Measurements from ENCODE around the gene CEACAM6. TPM values are rescaled to one million over a fixed set of nuclear protein-coding genes. Genes with fewer than 3 reads are reported as not detected.

Gene CEACAM6
- total and polyA plus RNA-seq, 2 experiments from 2014 or later, result not detected

- TF ChIP-seq, protein P1, sequence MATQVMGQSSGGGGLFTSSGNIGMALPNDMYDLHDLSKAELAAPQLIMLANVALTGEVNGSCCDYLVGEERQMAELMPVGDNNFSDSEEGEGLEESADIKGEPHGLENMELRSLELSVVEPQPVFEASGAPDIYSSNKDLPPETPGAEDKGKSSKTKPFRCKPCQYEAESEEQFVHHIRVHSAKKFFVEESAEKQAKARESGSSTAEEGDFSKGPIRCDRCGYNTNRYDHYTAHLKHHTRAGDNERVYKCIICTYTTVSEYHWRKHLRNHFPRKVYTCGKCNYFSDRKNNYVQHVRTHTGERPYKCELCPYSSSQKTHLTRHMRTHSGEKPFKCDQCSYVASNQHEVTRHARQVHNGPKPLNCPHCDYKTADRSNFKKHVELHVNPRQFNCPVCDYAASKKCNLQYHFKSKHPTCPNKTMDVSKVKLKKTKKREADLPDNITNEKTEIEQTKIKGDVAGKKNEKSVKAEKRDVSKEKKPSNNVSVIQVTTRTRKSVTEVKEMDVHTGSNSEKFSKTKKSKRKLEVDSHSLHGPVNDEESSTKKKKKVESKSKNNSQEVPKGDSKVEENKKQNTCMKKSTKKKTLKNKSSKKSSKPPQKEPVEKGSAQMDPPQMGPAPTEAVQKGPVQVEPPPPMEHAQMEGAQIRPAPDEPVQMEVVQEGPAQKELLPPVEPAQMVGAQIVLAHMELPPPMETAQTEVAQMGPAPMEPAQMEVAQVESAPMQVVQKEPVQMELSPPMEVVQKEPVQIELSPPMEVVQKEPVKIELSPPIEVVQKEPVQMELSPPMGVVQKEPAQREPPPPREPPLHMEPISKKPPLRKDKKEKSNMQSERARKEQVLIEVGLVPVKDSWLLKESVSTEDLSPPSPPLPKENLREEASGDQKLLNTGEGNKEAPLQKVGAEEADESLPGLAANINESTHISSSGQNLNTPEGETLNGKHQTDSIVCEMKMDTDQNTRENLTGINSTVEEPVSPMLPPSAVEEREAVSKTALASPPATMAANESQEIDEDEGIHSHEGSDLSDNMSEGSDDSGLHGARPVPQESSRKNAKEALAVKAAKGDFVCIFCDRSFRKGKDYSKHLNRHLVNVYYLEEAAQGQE (IDR thresholded peaks at IDR 0.05; ENCODE audit: unreplicated experiment), result no peak
- TF ChIP-seq EZH2 (IDR thresholded peaks at IDR 0.05; ENCODE audit: low read depth, unreplicated experiment) (no peak), POLR2AphosphoS5 (IDR thresholded peaks at IDR 0.05; ENCODE audit: low read depth) (no peak)
Observed at GRCh38 chr19:41796901-41797300, 41.6 kb downstream of the CEACAM6 start (continued).

DNA sequence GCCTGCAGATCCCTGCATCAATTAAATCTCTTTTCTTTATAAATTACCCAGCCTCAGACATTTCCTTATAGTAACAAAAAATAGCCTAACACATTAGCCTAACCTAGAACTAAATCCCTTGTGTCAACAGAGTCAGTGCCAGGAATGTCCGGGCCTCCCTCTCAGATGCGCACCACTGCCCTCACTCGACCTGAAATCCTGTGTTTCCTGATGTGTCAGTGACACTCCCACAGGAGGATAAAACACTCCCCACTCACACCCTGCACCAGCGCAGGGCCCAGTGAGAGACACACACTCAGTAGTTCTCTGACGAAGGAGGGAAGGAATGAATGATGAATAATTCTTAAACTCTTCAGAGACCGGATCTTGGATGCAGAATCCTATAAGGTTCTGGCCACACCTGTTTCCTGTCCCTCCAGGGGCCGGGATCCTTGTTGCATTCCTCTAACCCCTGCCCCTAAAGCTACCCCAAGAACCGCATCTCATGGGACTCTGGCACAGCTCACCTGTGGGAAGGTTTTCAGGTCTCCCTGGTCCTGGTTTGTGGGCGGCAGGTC lies 44.2 kb downstream of the CEACAM6 start:
- H3K9me3 Mint-ChIP-seq, result peaks cover 10% of the 10 kb centered on the region
- DNase-seq (ENCODE audit: low spot score), result no peak
- peaks cover 9% of the 10 kb centered on the region for H3K27me3 Mint-ChIP-seq (ENCODE audit: insufficient read depth, low read depth, poor library complexity)

More for the DNA sequence above, 44.2 kb downstream of the CEACAM6 start:
- Histone ChIP-seq H3K4me1 (ENCODE audit: insufficient read depth) (no peaks in the 10 kb centered on the region), H3K27ac (ENCODE audit: low read depth) (no peak overlapping the region), H3F3A (replicated peaks; ENCODE audit: low read depth) (no peaks in the 10 kb centered on the region), H3K27me3 (ENCODE audit: insufficient read depth) (no peaks in the 10 kb centered on the region), H3K36me3 (ENCODE audit: insufficient read depth) (no peaks in the 10 kb centered on the region), H3K4me2 (no peak overlapping the region), H3K4me3 (no peak overlapping the region), H3K9me2 (ENCODE audit: insufficient read depth) (no peaks in the 10 kb centered on the region), H3K79me2 (replicated peaks; ENCODE audit: insufficient read depth) (no peaks in the 10 kb centered on the region), H4K20me1 (replicated peaks; ENCODE audit: insufficient read depth) (no peaks in the 10 kb centered on the region), H2AFZ (no peak overlapping the region)
- no peak overlapping the region for H3K4me3 Mint-ChIP-seq
- no peak for TF ChIP-seq ZNF114 (CRISPR knock-in tag; IDR thresholded peaks at IDR 0.05)
- no peak for TF ChIP-seq NANOG (IDR thresholded peaks at IDR 0.05; ENCODE audit: borderline replicate concordance)
- TF ChIP-seq ETS1 (IDR thresholded peaks at IDR 0.05), result no peak
- TF ChIP-seq, protein P2, sequence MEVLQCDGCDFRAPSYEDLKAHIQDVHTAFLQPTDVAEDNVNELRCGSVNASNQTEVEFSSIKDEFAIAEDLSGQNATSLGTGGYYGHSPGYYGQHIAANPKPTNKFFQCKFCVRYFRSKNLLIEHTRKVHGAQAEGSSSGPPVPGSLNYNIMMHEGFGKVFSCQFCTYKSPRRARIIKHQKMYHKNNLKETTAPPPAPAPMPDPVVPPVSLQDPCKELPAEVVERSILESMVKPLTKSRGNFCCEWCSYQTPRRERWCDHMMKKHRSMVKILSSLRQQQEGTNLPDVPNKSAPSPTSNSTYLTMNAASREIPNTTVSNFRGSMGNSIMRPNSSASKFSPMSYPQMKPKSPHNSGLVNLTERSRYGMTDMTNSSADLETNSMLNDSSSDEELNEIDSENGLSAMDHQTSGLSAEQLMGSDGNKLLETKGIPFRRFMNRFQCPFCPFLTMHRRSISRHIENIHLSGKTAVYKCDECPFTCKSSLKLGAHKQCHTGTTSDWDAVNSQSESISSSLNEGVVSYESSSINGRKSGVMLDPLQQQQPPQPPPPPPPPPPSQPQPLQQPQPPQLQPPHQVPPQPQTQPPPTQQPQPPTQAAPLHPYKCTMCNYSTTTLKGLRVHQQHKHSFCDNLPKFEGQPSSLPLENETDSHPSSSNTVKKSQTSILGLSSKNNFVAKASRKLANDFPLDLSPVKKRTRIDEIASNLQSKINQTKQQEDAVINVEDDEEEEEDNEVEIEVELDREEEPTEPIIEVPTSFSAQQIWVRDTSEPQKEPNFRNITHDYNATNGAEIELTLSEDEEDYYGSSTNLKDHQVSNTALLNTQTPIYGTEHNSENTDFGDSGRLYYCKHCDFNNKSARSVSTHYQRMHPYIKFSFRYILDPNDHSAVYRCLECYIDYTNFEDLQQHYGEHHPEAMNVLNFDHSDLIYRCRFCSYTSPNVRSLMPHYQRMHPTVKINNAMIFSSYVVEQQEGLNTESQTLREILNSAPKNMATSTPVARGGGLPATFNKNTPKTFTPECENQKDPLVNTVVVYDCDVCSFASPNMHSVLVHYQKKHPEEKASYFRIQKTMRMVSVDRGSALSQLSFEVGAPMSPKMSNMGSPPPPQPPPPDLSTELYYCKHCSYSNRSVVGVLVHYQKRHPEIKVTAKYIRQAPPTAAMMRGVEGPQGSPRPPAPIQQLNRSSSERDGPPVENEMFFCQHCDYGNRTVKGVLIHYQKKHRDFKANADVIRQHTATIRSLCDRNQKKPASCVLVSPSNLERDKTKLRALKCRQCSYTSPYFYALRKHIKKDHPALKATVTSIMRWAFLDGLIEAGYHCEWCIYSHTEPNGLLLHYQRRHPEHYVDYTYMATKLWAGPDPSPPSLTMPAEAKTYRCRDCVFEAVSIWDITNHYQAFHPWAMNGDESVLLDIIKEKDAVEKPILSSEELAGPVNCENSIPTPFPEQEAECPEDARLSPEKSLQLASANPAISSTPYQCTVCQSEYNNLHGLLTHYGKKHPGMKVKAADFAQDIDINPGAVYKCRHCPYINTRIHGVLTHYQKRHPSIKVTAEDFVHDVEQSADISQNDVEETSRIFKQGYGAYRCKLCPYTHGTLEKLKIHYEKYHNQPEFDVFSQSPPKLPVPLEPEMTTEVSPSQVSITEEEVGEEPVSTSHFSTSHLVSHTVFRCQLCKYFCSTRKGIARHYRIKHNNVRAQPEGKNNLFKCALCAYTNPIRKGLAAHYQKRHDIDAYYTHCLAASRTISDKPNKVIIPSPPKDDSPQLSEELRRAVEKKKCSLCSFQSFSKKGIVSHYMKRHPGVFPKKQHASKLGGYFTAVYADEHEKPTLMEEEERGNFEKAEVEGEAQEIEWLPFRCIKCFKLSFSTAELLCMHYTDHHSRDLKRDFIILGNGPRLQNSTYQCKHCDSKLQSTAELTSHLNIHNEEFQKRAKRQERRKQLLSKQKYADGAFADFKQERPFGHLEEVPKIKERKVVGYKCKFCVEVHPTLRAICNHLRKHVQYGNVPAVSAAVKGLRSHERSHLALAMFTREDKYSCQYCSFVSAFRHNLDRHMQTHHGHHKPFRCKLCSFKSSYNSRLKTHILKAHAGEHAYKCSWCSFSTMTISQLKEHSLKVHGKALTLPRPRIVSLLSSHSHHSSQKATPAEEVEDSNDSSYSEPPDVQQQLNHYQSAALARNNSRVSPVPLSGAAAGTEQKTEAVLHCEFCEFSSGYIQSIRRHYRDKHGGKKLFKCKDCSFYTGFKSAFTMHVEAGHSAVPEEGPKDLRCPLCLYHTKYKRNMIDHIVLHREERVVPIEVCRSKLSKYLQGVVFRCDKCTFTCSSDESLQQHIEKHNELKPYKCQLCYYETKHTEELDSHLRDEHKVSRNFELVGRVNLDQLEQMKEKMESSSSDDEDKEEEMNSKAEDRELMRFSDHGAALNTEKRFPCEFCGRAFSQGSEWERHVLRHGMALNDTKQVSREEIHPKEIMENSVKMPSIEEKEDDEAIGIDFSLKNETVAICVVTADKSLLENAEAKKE (CRISPR knock-in tag; IDR thresholded peaks at IDR 0.05), result no peak
- no peak for TF ChIP-seq EZH2phosphoT487 (IDR thresholded peaks at IDR 0.05; ENCODE audit: unreplicated experiment)
- TF ChIP-seq POLR2AphosphoS5 (IDR thresholded peaks at IDR 0.05; ENCODE audit: low read depth), result no peak
- TF ChIP-seq, protein P1 (IDR thresholded peaks at IDR 0.05; ENCODE audit: unreplicated experiment), result no peak
- no peak for TF ChIP-seq STAT1 (IDR thresholded peaks at IDR 0.05; ENCODE audit: unreplicated experiment)
- H3K36me3 Mint-ChIP-seq (ENCODE audit: low read depth), result no peaks in the 10 kb centered on the region; the same call in 2 of the 3 replicates
- H3K27ac Mint-ChIP-seq, result no peak overlapping the region
- peaks cover 5% of the 10 kb centered on the region; the same call in 2 of the 3 replicates for H3K4me1 Mint-ChIP-seq
- no peak for ATAC-seq

Data from GM23338 (cell line).